Kidney tubule cell (primary cell): ENCODE measurements around the gene GOSR1.
"Not testable (repeated sequence)": the region's sequence is repeated elsewhere in the genome, so short reads cannot be mapped to it uniquely, and the experiment has no call there.

Source experiments
- DNase-seq: peaks from one replicate; pipeline ENCODE4 v3.0.0-alpha.2; 2018; ENCODE audit warnings: low spot score

Gene GOSR1

DNA sequence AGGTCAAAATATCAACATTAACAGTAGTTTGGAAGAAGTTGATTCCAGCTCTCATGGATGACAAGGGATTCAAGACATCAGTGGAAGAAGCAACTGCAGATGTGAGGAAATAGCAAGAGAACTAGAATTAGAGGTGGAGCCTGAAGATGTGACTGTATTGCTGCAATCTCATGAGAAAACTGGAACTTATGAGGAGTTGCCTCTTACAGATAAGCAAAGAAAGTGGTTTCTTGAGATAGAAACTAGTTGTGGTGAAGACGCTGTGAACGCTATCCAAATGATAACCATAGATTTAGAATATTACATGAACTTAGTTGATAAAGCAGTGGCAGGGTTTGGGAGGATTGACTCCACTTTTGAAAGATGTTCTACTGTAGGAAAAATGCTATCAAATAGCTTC lies 67.8 kb downstream of the GOSR1 start:
- no peak for DNase-seq

DNA sequence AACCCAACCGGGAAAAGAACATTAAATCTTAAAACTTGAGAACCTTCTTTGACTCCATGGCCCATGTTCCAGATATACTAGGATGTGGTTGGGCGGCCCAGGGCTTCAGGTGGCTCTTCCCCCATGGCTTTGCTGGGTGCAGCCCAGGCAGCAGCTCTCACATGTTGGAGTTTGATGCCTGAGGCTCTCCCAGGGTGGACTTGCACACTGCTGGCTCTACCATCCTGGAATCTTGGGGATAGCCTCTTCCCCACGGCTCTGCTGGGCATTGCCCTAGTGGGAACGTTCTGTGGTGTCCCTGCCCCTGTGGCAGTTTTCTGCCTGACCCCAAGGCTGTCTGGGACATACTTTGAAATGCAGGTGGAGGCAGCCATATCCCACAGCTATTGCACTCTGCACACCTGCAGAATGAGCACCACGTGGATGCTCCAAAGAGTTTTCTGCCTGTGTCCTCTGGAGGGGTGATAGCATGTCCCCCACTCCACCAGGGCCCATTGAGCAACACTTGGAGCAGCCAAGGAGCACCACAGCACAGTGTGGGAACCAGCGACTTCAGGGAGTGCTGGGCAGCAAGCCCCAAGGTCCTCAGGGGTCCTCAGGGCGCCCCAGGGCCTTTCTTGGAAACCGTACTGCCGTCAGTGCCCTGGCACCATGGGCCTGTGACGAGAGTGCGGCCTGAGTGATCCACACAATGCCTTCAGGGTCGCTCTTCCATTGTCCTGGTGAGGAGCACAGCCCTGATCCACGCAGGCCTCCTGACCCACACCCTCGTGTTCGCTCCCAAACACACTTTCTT lies 70.8 kb downstream of the GOSR1 start:
- no peak for DNase-seq

DNA sequence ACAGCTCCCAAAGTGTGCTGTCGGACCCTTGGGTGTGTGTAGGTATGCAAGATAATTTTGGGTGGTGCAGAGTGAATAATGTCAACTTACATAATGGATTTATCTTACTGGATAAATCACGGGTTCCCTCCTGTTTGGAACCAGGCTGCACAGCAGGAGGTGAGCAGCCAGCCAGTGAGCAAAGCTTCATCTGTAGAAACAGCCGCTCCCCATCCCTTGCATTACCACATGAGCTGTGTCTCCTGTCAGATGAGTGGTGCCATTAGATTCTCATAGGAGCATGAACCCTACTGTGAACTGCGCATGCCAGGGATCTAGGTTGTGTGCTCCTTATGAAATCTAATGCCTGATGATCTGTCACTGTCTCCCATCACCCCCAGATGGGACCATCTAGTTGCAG lies 72.0 kb downstream of the GOSR1 start:
- not testable (repeated sequence) for DNase-seq

DNA sequence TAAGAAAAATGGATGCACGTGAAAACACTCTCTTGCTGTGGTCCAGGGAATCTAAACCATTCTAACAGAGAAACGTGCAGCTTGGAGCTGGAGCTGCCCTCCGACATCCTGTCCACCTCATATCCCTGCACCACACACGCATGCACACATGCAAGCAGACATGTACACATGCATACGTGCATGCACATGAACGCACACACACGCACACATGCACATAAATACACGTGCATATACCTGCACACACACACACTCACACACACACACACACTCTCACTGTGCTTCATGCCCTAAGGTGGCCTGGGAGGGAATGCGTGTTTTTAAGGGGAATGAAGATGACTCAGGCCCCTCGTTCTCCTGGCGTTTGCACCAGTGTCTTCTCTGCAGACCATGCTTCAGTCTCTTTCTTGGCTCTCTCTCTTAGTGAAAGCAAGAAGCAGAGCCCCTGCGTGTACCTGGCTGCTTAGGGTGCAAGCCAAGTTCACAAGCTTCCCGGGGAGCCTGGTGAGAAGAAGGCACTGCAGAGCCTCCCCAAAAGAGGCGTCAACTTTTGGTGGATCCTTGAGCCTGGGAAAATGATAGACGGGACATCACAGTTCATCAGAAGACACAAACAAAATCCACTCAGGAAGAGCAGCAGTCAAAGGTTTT lies 72.8 kb downstream of the GOSR1 start:
- DNase-seq = no peak

DNA sequence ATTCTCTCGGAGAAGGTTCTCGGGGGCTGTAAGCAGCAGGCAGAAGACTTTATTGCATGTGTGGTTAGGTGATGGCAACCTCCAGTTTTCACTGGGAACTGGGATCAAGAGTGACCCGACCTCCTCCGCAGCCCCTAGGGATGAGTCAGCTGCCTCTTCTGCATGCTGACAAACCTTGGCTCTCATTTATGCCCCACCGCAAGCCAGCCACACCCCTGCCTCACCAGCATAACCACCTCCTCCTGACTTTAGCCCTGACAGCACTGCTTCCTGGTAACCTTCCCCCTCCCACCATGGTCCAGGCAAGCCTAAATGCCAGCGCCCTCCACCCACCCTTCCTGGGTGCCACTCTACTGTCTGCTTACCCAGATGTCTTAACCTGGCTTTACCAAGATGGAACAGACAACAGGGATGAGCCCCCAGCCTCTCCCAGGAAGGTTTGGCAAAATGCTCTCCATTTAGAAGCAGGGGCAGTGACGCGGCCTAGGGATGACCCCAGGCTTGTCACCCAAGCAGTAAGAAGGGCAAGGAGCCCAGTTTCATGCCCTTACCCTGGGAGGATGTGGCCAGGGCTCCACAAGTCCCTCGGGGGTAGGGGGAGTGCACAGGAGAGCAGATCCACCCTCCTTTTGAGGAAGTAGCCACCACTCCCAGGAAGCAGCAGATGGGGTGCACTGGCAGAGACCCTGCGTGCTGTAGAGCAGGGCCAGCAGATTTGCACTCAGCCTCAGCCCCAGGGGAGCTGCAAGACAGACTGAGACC lies 73.5 kb downstream of the GOSR1 start:
- DNase-seq = peak; percentile 21

DNA sequence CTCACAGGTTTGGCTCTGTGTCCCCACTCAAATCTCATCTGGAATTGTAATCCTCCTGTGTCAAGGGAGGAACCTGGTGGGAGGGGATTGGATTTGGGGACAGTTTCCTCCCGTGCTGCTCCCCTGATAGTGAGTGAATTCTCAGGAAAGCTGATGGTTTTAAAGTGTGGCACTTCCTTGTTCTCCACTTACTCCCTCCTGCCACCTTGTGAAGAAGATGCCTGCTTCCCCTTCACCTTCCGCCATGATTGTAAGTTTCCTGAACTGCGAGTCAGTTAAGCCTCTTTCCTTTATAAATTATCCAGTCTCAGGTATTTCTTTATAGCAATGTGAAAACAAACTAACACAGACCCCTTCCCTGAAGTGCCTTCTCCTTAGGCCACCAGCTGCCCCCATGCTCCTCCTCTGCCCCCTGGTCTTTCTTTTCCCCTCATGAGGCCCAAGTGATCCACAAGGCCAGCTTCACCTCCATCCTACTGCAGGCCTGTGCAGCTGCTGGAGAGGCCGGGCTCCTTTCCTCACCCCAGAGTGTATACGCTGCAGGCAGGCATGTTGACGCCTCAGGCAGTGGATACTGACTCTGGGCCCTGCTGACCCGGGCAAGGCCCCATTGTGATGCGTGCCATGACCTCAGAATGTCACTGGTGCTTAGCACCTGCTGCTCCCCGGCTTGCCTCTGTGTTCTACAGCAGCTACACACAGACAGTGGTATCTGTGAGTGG lies 74.2 kb downstream of the GOSR1 start:
- not testable (repeated sequence) for DNase-seq

DNA sequence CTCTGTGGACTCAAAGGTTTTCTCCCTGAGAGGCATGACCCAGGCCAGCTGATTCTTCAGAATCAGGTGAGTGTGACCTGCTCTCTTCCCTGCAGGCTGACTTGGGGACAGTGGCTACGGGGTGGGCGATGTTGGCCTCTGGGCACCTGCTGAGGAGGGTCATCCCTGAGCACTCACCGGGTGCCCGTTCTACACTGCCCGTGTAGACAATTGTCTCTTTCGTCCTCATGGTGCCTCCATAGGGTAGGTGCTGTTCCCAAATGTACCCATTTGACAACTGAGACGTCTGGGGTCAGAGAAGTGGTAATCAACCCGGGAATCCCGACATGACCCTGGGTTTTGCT lies 74.8 kb downstream of the GOSR1 start:
- no peak for DNase-seq

DNA sequence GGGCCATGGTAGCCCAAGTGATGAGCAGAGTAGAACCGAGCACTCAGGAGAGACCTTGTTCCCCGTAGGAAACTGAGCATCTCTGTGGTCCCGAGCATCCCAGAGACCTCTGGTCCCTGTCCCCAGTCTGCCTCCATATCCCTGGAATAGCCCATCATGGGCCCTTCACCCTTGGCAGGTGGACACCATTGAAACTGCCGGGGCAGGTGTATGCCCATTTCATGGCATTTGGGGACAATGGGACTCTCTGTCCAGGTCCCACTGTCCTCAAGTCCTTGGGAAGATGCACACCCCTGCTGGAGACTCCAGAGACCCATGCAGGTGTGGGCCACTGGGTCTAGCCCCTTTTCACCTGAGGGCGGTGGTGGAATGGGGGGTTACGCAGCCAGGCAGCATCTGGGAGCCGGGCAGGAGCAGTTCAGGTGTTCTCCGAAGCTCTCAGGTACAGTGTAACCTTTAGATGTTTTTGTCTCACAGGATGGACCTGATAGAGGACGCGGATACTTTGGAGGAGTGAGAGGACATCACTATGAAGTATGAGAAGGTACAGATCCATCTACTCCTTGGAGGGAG lies 75.9 kb downstream of the GOSR1 start:
- no peak for DNase-seq

DNA sequence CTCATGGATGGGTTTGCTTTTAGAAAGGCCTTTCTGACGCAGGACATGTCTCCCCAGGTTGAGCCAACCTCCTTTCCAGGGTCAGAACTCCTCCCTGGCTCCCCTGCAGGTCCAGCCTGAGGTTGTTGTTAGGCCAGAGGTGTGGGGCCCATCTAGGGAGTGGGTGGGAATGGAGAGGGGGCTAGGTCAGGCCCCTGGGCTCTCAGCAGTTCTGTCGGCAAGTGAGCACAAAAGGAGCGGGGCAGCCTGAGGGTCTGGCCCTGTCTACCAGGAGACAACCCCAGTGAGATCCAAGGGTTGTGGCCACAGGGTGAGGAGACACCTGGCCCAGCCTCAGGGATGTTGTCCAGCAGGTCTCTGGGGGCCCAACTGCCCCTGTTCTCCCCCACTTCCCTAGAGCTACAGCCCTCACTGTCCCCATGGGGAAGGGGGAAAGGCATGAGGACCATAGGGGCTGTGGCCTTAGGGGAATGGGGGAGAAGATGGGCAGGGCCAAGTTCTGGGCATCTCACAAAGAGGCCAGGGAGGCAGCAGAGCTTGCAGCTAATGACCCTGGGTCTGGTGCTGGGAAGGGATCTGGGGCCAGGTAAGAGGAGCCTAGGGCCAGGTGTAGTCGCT lies 76.7 kb downstream of the GOSR1 start:
- not testable (repeated sequence) for DNase-seq

DNA sequence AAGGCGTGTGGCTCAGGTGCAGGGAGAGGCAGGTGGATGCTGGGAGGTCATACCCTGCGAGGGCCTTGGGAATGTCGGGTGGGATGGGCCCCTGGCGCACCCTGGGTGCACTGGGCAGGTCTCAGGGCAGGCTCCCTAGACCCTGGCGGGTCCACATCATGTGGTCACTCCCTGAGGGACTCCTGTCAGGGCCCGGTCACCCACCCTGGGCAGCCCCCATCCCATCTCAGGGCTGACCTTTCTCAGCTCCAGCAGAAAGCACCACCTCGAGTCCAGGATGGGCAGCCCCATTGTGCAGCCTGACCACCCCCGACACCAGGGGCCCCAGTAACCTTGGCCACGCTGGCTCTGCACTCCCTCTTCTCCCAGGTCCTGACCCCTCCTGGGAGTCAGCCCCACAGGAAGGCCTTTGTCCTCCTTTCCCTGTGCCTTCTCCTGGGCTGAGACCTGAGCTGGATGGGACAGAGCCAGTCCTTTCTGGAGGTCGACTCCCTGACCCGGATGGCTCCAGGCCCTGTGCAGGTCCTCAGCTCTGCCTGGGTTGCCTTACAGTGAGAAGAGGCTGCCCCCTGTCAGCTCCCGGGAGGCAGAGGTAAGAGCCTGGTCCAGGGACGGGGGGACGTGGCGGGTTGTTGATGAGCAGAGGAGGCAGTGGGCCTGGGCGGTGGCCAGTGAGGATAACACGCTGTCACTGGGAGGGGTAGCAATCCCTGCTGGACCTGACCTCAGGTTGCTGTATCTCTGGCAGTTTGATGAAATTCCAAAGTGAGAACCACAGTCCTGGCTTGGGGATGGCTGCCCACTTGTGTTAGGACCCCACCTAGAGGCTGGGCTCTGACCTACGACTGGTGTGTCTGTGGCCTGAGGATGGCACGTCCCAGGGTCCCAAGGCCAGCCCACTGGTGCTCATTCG lies 77.9 kb downstream of the GOSR1 start:
- peak; percentile 10 for DNase-seq

DNA sequence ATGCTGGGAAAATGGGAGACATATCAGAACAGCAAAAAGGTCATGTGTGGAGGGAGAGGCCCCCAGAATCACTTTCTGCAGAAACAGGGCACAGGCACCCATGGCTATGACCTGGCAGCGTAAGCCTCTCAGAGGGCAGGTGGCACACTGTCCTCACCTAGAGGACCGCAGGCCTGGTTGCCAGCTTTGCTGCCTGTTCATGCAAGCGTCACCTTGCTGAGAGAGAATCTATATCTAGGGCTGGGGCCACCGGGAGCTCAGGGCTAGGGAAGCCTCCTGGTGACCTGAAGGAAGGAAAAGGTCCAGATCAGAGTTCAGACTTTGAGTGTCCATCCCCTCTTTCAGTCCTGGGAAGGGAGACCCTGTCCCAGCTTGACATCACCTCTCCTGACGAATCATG lies 78.7 kb downstream of the GOSR1 start:
- DNase-seq = no peak

DNA sequence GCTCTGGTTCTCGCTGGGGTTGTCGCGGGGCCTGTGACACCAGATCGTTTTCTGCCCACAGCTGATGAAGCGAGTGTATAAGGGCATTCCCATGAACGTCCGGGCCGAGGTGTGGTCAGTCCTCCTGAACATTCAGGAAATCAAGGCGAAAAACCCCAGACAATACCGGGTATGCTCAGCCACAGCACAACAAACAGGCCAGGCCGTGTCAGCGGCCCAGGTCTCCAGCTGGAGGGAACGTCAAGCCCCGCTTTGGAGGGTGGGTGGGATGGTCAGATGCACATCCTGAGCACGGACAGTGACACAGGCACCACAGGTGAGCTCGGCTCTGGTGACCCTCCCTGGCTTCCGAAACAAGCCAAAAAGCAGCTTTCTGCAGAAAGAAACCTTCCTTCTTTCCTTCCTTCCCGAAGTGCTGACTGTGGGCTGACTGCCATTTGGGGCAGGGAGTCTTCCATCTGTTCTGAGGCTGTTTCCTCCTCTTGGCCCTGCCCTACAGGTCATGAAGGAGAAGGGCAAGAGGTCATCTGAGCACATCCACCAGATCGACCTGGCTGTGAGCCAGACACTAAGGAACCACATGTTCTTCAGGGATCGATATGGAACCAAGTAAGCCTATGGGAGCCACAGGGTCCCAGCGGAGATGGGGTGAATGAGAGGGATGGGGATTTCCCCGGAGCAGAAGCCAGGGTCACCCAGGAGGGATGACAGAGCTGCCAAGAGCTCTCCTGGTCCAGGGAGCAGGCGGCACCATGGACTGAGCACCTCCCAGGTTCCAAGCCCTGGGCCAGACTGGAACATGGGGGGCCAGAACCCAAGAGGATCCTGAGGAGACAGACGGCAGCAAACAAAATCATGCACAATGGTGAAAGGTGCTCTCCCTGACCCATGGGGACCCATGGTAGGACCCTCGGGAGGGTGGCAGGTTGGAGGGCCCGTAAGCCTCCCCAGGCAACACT lies 79.4 kb downstream of the GOSR1 start:
- no peak for DNase-seq

DNA sequence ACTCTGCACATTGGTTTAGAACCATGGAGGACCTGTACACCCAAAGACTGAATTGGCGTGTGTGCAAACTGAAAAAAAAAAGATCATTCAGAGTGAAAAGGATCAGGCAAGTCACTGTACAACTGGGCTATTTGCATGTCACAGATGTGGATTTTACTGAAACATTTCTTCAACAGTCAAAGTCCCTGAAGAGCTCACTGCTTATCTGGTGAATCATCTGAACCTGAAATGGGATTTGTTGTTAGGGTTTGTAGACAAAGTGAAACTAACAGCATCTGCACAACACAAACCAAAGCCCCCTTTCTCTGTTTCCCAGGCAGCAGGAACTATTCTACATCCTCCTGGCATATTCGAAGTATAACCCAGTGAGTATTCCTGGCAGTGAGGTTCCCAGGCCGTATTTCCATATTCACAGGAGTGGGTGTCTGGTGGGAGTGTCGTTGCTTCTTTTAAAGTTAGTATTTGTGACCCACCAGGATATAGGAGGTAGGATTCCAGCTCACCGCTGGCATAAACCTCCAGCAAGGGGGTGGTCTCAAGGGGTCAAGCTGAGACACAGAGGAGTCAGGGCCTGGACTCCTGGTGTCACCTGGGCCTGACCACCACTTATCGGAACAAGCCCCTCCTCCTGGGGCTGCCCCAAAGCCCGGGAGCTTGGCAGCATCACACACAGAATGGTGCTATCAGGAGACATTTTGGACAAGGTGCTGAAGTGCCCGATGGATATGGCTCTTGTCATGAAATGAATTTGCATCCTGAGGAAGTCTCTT lies 80.9 kb downstream of the GOSR1 start:
- no peak for DNase-seq

DNA sequence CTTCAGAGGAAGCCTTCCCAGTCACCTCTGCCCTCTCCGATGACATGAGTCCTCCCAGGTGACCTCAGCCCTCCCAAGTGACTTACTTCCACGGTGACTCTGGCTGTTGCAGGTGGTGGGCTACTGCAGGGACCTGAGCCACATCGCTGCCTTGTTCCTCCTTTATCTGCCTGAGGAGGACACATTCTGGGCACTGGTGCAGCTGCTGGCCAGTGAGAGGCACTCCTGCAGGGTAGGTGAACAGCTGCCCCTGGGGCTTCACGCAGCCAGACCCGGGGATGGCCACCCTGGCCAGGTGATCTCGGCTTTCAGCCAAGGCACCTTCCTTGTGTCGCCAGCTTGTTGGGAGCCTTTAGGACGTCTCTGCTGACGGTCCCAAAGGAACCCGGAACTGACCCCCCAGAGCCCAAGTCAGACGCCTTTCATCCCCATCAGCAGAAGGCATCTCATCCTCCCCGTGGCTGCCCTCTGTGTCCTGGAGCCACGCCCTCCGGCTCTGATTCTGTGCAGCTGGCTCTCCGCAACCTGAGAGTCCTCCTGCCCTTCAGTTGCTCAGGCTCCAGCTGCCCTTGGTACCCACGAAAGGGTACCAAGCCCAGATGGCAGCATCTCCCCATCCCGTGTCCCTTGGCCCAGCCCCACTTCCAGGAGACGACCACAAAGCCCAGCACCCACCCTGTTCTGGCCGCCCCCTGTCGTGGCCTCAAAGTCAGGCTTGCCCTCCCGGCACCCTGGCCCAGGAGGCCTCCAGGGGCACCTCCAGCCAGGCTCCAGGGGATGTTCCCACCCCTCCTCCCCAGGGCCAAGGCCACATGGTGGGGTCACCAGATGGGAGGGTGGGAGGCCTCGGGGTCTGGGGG lies 81.7 kb downstream of the GOSR1 start:
- no peak for DNase-seq

DNA sequence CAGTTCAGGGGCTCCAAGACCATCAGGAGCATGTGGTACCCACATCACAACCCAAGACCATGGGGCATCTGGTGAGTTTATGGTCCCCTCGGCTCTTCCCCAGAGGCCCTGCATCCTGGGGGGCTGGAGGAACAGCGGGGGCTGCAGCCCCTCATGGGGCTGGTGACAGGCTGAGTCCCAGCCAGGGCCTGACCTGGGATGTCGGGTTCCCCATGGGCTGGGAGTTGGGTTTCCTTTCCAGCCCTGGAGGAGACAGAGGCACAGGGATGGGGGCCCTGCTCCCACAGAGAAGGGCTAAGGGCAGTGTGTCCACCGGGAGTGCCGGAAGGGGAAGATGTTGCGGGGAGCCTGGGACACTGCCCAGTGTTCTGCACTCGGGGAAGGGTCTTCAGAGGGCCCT lies 82.4 kb downstream of the GOSR1 start:
- DNase-seq = no peak

DNA sequence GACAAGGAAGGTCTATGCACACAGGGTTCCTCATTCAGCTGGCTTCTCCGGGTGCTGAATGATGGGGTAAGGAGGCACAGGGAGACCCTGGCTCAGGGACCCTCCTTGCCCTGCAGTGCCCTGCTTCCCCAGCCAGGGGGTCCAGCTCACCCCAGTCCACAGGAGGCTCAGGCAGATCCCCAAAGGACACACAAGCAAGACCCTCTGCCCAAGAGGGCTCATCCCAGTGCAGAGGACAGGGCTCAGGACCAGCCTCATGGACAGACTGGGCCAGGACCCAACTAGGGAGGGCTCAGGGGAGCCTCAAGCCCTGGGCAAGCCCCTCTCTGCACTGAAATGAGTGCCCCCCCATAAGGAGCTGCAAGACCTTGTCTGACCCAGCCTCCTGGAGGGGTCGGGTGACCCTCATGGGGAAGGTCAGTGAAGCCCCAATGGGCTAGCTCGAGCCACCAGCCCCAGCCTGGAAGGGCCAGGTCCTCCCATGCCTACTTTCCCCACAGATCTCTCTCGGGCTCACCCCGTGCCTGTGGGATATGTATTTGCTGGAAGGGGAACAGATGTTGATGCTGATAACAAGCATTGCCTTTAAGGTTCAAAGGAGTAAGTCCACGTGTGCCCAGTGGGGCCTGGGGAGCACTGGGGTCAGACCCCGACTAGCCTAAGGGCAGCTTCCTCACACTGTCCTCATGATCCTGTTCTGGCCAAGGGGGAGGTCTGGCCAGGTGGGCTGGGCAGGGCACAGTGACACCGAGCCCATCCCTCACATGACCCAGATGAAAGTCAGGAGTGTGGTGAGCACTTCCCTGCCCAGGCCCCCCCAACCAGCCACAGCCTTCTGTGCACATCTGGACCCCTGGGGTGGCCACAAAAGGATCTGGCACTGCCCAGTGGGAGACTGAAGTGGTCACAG lies 83.2 kb downstream of the GOSR1 start:
- not testable (repeated sequence) for DNase-seq

DNA sequence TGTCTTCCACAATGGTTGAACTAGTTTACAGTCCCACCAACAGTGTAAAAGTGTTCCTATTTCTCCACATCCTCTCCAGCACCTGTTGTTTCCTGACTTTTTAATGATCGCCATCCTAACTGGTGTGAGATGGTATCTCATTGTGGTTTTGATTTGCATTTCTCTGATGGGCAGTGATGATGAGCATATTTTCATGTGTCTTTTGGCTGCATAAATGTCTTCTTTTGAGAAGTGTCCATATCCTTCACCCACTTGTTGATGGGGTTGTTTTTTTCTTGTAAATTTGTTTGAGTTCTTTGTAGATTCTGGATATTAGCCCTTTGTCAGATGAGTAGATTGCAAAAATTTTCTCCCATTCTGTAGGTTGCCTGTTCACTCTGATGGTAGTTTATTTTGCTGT lies 84.6 kb downstream of the GOSR1 start:
- not testable (repeated sequence) for DNase-seq
